Measurements from ENCODE around the gene BDKRB2.

GRCh38 chr14:96268431-96269358, 64.1 kb downstream of the BDKRB2 start:
- TF ChIP-seq CTCF (conservative IDR thresholded peaks at IDR 0.05; ENCODE audit: low read length) (no peak), EZH2phosphoT487 (IDR thresholded peaks at IDR 0.05; ENCODE audit: borderline replicate concordance) (no peak)

Data from Loucy (cell line).